Thoracic aorta (tissue), 2 donors: ENCODE results near the gene SUMO1. TPM values are rescaled to one million over a fixed set of nuclear protein-coding genes. Genes with fewer than 3 reads are reported as not detected.
A peak's percentile ranks its signal among the peaks of the same experiment; 100 is the strongest.
"Not testable (repeated sequence)": the region's sequence is repeated elsewhere in the genome, so short reads cannot be mapped to it uniquely, and the experiment has no call there.

ENCODE experiments used
- ATAC-seq: fragments of 150-250 bp; one replicate; pipeline ENCODE4 v1.8.0; 2017; ENCODE audit warnings: low read depth; ENCODE audit not compliant: insufficient number of reproducible peaks, low FRiP score
- DNase-seq: peaks from one replicate; pipeline ENCODE4 v3.0.0-alpha.2; 2020; ENCODE audit warnings: low spot score
- H3K27ac ChIP-seq, 2 donors: fragments of 200-600 bp; sonication (generic); 1 replicate in 1 of 2; 2 replicates in 1 of 2; pipeline ENCODE4 v1.5.1; 2016; ENCODE audit warnings: mild to moderate bottlenecking in 2 of 2, moderate library complexity in 2 of 2
- H3K27me3 ChIP-seq: fragments of 200-600 bp; sonication (generic); replicated peaks from 2 replicates; pipeline ENCODE4 v1.6.0; 2016; ENCODE audit warnings: mild to moderate bottlenecking; ENCODE audit not compliant: insufficient read depth
- H3K36me3 ChIP-seq: fragments of 200-600 bp; sonication (generic); one replicate; pipeline ENCODE4 v1.5.1; 2016
- H3K4me1 ChIP-seq, 2 donors: fragments of 200-600 bp; sonication (generic); 1 replicate in 1 of 2; 2 replicates in 1 of 2; pipeline versions ENCODE4 v1.5.1 to v1.6.0; 2016; ENCODE audit warnings: low read depth in 2 of 2, mild to moderate bottlenecking in 1 of 2; ENCODE audit not compliant: control insufficient read depth in 1 of 2
- H3K4me3 ChIP-seq: fragments of 200-600 bp; sonication (generic); 2 replicates; pipeline ENCODE4 v1.5.1; 2016; ENCODE audit warnings: mild to moderate bottlenecking
- H3K9me3 ChIP-seq: fragments of 200-600 bp; sonication (generic); 2 replicates; pipeline ENCODE4 v1.5.1; 2016
- CTCF ChIP-seq: fragments of 200-600 bp; sonication (generic); IDR thresholded peaks from one replicate; pipeline ENCODE4 v1.5.1; 2019; ENCODE audit warnings: antibody characterized with exemption
- total RNA-seq, 2 donors: library from RNA; depleted of rRNA; stranded (reverse); fragments of >200 nt; gene quantifications; one replicate each; pipeline versions ENCODE4 v1.1.0 to v1.2.3, GENCODE V29; 2016

The SUMO1 gene
- total RNA-seq, result 10 to 100 TPM; 36.8 to 55.2 TPM

DNA sequence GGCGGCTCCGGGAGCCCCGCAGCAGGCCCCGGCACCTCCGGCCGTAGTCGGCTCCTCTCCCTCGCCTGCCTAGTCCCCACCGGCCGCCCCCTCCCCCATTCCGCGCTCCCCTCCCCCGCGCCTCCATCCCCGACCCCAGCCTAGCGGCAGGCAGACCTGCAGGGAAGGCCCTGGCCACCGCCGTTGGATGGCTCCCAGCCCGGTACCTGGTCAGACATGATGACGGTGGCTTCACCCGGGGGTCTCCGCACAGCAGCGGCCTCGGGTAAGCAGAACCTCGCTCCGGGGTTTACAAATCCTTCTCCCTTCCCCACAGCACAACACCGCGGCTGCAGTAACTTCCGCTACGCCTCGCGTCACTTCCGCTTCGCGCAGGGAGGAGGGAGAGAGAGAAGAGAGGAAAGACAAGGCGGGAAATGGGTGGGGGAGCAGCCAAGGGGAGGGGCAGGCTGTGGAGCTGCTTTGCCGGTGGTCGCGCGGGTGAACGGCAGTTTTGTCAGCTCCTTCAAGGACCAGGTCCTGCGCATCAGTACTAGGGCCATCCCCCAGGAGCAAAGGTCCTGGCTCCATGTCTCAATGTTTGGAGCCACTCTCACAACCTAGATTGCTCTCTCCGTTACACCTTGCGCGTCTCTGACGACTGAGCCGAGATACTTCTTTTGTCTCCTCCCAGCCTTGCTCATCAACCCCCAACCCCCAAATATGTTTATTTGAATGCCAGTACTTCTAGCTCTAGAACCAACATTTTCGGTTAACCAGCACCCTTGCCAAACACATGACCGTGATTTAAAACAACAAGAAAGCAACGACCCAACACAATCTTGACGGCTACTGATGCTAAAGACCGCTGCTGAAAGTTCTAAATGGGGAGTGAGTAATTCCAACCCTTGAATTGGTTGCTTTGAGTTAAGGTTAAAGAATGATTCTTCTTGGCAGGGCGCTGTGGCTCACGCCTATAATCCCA lies at the start of gene SUMO1:
TSS of gene SUMO1 (minus strand) at position 364 of the 964 bp plus-strand sequence. CDS start at position 218, 146 bp downstream.
- Histone ChIP-seq H3K27ac (peak within 1 kb of the TSS; percentile 80 to 82), H3K36me3 (no peaks in the 10 kb centered on the region), H3K9me3 (no peaks in the 10 kb centered on the region), H3K4me3 (peak within 1 kb of the TSS; percentile 96), H3K27me3 (no peaks in the 10 kb centered on the region), H3K4me1 (peaks cover 14 to 21% of the 10 kb centered on the region in 2 donors)
- no peak for TF ChIP-seq CTCF
- peak; percentile 71 for DNase-seq
- ATAC-seq, result peak; percentile 69

- ATAC-seq (no peak), DNase-seq (no peak)
- no peak overlapping the region for H3K4me3 ChIP-seq
- peaks cover 53% of the 10 kb centered on the region for H3K36me3 ChIP-seq
- no peaks in the 10 kb centered on the region for H3K9me3 ChIP-seq
- H3K27ac ChIP-seq, result no peak overlapping the region
- no peaks in the 10 kb centered on the region for H3K4me1 ChIP-seq
- no peaks in the 10 kb centered on the region for H3K27me3 ChIP-seq
- no peak for TF ChIP-seq CTCF
Observed at GRCh38 chr2:202286595-202286994, 48.2 kb upstream of the SUMO1 start.

DNA sequence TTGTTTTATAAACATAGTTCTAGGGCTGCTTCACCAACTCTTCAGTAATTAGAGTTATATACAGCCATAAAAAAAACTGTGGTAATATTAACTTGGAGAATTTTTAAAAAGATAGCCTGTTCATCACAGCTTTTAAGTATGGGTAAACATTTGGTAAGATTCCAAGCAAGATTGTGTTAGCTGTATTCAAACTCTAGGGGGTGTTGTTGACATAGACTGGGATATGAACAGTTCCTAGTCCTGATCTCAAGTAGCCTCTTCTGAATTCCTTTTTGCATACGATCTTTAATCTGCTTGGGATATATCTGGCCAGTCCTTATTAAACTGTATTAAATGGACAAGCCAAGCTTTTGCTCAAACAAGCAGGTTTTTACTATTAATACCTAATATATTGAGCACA lies 40.5 kb upstream of the SUMO1 start:
- ATAC-seq, result peak; percentile 73
- Histone ChIP-seq H3K4me3 (no peak overlapping the region), H3K27ac (no peak overlapping the region), H3K9me3 (no peaks in the 10 kb centered on the region), H3K27me3 (no peaks in the 10 kb centered on the region), H3K4me1 (peaks cover 7% of the 10 kb centered on the region in 2 donors), H3K36me3 (peaks cover 32% of the 10 kb centered on the region)
- peak; percentile 23 for TF ChIP-seq CTCF
- DNase-seq, result no peak

DNA sequence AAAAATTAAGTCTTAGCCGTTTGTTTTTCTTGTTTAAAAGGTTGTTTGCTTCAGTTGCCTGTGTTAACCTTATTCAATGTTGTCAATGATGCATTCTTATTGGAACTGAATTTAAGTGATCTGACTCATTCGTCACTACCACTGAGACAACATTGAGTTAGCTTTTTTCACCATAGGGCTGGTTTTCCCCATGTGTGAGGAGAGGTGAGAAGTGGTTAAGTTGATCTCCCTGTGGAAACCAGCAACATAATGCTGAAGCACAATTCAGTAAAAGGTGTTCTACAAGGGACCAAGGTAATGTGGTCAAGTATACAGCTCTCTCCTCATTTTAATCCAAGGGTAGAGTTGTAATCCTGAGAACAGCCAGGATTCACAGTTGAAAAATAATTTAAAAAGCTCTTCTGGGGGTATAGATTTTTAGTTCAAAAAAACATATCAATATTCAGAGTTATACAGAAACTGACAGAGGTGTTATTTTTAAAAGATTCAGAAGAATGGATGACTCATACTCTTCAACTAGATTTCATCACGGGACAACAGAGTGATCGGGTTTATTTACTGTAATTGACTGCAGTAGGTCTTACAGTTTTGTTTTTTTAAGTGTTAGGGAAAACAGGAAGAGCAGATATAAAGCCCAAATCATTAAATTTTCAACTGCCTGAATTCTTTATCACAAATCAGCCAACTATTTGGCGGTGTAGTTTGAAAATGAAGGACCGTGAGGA lies 39.8 kb upstream of the SUMO1 start:
- peaks cover 25% of the 10 kb centered on the region for H3K36me3 ChIP-seq
- H3K9me3 ChIP-seq, result no peaks in the 10 kb centered on the region
- H3K4me3 ChIP-seq, result no peak overlapping the region
- H3K27ac ChIP-seq, result no peak overlapping the region
- no peaks in the 10 kb centered on the region for H3K27me3 ChIP-seq
- DNase-seq, result no peak
- no peak for ATAC-seq
- TF ChIP-seq CTCF, result no peak
- H3K4me1 ChIP-seq, result peaks cover 7% of the 10 kb centered on the region in 2 donors

DNA sequence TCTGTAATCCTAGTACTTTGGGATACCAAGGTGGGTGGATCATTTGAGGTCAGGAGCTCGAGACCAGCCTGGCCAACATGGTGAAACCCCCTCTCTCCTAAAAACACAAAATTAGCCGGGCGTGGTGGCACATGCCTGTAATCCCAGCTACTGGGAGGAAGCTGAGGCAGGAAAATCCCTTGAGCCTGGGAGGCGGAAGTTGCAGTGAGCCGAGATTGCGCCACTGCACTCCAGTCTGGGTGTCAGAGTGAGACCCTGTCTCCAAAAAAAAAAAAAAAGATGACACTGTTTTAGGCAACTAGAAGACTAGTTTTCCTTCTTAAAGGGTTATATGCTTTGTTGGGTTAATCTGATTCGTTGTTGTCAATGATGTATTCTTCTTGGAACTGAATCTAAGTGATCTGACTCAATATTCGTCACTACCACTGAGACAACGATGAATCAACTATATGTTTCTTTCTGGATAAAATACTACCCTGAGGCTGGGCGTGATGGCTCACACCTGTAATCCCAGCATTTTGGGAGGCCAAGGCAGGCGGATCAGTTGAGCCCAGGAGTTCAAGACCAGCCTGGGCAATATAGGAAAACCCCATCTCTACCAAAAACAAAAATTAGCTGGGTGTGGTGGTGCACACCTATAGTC lies 37.8 kb upstream of the SUMO1 start:
- H3K9me3 ChIP-seq, H3K27me3 ChIP-seq, H3K4me3 ChIP-seq, H3K4me1 ChIP-seq, ATAC-seq, DNase-seq, H3K27ac ChIP-seq: not testable (repeated sequence)
- H3K36me3 ChIP-seq, result peaks cover 11% of the 10 kb centered on the region
